HG02759 (cell line): ENCODE data around the gene DND1.
A peak's percentile ranks its signal among the peaks of the same experiment; 100 is the strongest.
"Not testable (repeated sequence)": the region's sequence is repeated elsewhere in the genome, so short reads cannot be mapped to it uniquely, and the experiment has no call there.

ENCODE experiments used
- ATAC-seq: cut with Tn5 transposase; IDR thresholded peaks from one replicate; pipeline ENCODE4 v1.9.1; 2021; ENCODE audit warnings: mild to moderate bottlenecking, moderate library complexity; ENCODE audit not compliant: unreplicated experiment

Gene DND1

DNA sequence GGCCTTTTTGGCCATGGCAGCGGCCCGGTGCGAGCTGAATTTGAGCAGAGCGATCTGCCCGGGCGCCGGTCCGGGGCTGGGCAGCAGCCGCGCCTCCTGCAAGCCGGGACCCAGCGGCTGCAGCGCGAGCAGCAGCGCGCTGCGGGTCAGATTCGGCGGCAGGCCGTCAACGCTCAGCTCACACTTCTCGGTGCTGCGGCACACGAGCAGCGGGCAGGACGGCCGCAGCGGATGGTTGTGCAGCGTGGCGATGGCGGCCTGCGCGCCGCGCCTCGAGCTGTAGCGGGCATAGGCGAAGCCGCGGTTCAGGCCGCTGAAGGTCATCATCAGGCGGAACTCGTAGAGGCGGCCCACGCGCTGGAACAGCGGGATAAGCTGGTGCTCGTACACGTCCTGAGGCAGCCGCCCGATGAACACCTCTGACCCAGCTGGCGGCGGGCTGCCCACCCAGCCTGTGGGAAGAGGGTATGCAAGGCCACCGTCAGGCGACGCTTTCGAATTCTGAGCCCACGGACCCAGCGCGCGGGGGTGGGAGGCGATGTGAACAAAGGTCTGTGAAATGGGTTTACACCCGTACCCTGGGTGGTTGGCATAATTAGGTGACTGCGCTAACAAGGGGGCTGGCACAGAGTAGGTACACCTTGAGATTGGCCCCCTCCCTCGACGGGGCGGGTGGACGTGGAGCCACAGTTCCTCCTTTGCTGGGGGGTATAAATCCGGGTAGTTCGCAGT, 755 bp downstream of the DND1 start:
- ATAC-seq: no peak

DNA sequence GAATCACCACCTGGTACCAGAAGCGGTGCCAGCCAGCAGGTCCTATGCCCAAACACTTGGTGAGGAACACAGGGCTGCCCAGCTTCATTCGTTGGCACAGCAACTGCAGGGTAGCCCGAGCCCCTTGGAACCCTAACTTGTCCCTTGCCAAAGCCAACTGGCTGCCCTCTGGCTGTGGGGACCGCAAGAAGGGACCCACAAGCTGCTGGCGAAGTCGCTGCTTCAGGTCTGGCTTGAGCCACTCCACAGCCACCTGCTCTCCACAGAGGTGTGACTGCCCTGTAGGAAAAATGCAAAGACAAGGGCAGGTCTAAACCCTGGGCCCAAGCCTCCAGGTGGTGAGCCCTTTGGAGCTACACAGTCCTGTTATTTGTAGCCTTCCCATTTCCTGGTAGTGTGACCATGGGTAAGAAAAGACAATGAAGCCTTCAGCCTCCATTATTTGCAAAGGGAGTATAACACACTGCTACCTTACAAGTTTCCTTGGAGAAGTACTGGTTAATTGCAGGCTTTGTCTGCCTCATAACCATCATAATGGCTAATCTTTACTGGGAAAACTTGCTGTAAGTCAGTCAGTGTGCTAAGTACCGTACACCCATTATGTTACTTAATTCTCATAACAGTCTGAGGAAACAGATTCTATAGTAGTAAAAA, 1.8 kb downstream of the DND1 start:
- no peak for ATAC-seq

DNA sequence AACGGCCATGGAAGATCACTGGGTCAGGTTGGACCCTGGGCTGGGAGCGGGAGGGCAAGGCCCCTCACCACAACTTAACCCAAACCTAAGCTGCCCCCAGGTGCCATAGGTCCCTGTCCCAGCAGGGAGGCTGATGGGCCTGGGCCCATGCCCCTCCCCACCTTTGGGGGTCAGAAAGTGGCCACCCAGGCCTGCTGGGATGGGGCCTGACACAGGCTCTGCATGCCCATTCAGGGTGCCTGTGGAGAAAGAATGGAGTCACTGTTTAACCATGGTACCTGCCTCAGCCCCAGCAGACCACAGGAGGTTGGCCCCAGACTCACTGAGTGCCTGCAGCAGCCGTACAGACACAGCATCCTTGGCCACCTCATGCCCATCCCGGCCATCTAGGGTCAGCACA, 2.3 kb downstream of the DND1 start:
- not testable (repeated sequence) for ATAC-seq

DNA sequence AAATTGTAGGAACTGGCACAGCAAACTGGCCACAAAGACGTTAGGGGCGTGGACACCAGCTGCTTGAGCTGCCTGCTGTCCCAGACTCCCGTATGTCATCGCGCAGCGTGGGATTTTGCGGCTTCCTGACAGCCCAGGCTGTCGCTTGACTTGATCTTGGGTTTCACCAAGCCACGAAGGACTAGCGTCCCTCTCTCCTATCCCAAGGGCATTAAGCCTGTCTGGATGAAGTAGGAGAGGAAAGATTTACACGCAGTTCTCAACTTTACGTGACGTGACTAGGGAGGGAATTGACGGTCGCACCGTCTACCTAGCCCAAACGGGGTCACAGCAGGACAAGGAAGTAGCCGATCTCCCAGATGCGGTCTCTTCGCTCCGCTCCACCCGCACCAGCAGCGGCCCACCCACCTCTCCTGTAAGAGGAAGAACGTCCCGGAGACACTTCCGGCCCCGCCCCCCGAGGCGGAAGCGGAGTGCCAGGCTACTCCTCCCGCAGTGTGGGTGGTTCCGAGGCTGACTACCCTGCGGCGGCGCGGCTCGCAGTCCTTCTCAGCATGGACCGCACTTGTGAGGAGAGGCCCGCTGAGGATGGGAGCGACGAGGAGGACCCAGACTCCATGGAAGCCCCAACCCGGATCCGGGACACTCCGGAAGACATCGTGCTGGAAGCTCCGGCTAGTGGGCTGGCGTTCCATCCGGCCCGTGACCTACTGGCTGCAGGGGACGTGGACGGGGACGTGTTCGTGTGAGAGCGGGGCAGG, 8.8 kb downstream of the DND1 start, which contains the start of gene WDR55:
WDR55 (plus strand) TSS at position 546 of the 761 bp plus-strand sequence; CDS start at position 555, 9 bp downstream.
- ATAC-seq: peak; percentile 99

DNA sequence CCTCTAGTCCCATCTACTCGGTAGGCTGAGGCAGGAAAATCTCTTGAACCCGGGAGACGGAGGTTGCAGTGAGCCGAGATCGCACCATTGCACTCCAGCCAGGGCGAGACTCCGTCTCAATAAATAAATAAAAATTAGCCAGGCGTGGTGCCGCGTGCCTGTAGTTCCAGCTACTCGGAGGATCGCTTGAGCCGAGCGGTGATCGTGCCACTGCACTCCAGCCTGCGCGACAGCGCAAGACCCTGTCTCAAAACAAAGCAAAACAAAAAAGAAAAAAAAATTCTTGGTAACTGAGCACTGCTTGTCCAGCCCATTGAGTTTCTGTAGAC, 9.4 kb downstream of the DND1 start:
- ATAC-seq: no peak

DNA sequence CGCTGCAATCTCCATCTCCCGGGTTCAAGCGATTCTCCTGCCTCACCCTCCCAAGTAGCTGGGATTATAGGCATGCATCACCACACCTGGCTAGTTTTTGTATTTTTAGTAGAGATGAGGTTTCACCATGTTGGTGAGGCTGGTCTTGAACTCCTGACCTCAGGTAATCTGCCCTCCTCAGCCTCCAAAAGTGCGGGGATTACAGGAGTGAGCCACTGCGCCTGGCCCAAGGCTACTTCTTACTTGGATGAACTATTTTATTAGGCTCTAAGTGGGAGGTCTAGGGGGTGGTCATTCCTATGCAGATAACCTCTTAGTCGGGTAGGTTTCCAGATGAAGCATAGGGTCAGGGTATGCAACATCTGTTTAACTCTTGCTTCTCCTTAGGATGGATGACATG, 13.0 kb downstream of the DND1 start:
- not testable (repeated sequence) for ATAC-seq

DNA sequence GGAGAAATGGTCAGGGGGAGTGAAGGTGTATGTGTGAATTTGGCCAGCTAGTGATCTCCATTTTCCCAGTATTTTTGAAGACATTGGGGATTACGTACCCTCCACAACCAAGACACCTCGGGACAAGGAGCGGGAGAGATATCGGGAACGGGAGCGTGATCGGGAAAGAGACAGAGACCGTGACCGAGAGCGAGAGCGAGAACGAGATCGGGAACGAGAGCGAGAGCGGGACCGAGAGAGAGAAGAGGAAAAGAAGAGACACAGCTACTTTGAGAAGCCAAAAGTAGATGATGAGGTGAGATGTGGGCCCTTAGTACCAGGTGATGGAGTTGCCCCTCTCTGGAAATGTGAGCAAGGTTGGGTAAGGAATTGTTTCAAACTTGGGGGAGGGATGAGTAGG, 14.5 kb downstream of the DND1 start:
- no peak for ATAC-seq

DNA sequence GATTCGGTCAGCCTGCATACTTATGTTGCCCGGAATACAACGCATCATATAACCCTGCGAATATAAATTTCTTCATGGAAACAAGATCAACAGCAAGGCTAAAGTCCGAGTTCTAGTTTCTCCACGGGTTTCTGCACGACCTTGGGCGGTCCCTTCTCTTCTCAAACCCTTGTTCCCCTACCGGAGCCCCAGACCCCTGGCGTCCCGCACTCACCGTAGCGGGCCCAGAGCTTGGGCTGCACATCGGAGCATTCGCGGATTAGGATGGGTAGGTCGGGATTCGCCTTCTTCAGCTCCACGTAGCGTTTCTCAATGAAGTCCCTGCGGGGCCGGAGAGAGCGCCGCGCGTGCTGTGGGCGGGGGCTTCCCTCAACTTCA, 26.3 kb downstream of the DND1 start:
- no peak for ATAC-seq

DNA sequence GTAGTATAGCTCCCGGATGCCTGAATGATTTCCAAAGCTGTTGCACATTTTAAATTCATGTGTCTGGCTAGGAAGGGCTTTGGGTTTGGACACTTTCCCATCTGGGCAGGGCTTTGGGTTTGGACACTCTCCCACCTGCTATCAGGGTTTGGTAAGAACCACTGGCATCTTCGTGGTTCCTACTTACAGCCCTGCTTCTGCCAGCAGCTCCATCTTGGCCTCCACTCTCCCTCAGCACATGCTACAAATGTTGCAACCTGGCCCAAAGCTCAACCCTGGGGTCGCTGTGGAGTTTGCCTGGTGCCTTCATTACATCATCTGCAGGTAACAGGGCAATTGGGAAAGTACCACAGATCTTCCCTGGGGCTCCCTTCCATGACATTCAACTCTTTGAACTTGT, 30.7 kb downstream of the DND1 start:
- ATAC-seq: no peak

DNA sequence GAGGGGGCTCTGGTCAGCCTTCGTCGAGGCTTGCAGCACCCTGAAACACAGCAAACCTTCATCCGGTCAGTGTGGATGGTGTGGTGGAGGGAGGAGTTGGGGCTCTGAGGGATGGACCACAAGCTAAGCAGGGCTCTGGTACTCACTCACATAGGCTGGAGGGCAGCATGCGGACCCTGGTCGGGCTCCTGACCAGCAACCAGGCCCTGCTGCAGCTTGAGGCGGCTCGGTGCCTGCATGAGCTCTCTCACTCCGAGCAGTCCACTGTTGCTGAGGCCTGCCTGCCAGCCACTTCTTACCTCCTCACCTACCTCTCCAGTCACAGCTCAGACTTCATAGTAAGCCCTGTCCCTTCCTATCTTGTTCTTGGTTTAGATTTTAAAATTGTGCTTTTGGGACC, 31.7 kb downstream of the DND1 start:
- ATAC-seq: no peak

DNA sequence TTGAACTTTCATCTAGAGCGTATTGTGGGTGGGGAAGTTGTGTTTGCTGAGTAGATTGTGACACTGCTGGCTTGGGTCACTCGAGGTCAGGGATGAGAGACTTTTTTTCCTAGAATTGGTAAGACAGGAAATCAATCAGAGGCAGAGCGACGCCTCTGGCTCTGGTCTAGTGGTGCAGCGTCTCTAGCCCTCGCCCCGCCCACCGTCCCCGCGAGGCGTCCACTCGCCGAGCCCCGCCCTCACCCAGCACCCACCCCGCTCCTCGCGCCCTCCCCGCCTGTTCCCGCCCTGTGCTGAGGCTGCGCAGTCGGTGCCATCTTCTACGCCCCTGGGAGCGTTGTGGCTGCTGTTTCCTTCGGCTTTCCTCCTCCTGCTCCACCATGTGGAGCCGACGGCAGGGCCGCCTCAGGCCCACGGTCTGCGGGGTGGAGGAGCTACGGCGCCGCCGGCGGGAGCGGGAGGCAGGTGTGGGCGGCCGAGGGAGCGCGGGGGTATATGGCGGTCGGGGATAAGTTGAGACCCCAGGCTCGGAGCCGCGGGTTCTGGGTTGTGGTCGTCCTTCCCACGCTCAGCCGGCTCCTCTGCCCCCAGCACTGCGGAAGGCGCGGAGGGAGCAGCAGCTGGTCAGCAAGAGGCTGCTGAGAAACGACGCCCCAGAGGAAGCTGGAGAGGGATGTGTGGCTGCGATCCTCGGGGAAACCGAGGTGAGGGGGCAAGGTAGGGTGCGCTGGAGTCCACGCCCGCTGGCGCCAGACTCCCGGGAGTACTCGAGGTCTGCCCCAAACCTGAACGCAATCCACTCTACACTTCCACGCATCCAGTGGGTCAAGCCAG, 34.0 kb downstream of the DND1 start, which contains the start of gene TMCO6:
TMCO6 (plus strand) TSS at position 304 of the 834 bp plus-strand sequence; CDS start at position 381, 77 bp downstream.
- peak; percentile 97 for ATAC-seq

DNA sequence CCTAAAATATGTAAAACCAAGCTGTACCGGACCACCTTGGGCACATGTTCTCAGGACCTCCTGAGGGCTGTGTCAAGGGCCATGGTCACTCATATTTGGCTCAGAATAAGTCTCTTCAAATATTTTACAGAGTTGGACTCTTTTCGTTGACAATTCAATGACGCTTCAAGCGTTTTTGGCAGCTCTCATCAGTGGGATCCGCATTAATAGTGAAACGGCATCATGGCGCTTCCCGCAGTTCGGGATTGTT, 34.6 kb downstream of the DND1 start:
- ATAC-seq: not testable (repeated sequence)

DNA sequence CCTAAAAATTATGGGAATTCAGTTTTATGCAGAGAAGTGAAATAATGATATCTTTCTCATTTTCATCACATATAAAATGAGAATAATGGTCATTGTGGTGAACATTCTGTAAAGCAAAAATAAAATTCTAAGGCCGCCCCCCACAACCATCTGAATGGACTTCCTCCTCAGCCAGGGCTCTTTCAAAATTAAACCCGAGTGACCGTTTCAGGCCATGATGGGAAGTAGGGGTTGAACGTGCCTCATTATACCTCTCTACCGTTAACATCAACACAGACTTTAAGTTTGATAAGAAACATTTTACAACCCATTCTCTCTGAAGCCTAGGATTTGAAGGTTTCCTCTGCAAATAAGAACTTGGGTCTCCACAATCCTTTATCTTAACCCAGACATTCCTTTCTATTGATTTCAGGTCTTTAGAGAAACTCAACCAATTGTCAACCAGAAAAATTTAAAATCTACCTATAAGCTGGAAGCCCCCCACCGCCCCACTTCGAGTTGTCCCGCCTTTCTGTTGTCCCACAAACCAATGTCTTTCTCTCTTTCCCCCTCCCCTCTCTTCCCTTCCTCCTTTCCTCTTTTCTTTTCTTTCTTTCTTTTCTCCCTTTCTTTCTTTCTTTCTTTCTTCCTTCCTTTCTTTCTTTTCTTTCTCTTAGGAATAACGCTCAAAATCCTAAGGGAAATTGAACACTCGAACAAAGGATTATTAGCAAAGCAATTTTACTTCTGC, 35.8 kb downstream of the DND1 start:
- no peak for ATAC-seq

DNA sequence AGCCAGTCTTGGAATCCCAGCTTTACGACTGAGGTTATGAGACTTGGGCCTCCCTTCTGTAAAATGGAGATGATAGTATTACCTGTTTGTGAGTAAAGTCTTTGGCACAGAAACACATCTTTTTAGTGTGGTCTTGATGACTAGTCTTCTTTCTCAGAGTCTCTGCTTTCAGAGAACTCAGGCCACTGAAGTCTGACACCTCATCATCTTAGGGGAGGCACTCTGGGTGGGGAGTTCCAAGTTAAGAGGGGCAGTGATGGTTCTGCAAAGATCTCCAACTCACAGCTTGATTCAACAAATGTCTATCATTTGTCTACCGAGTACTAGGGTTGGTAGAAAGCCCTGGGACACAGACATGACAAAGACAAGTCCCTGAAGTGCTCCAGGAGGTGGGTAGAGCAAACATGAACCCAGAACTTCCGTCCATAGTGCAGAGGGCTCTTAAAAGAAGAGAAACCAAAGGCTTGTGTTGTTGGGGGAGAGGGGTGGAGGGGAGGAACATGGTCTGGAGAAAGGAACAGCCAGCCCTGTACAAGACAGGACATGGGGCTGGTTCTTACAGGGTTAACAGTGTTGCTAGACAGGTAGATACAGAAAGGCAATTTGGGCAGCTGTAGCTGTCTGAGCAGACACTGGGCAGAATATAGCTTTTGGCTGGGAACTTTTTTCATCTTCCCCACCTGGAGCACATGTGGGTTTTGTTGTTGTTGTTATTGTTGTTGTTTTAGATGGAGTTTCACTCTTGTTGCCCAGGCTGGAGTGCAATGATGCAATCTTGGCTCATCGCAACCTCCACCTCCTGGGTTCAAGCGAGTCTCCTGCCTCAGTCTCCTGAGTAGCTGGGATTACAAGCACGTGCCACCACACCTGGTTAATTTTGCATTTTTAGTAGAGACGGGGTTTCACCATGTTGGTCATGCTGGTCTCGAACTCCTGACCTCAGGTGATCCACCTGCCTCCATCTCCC, 37.8 kb downstream of the DND1 start:
- ATAC-seq: no peak

DNA sequence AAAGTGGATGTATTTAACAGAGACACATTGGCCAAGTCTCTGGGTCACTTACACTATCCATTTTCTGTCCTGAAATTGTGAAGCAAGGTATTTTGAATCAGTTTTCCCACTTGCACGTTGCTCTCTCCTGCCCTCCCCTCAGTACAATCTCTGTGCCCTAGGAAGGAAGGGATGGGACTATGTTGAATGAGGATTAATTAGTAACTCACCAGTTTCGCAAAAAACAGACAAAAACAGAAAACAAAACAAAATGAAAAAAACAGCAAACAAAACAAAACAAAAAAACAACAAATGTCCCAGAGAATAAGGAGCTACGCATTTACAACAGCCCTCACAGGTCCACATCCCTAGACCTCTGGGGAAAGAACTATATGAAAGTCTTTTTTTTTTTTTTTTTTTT, 39.3 kb downstream of the DND1 start:
- no peak for ATAC-seq

DNA sequence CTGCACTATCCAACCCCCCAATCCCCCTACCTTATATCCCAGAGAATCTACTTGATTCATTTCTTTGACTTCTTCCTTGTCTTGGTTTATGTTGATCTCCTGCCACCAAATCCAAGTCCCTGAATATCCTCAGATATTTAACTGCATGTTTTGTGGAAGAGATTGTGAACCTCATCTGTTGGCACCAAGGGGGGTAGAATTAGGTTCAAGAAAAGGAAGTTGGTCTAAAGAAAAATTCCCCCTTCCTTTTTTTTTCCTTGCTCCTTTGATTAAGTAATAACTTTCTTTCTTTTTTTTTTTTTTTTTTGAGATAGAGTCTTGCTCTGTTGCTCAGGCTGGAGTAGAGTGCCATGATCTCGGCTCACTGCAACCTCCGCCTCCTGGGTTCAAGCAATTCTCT, 39.9 kb downstream of the DND1 start:
- no peak for ATAC-seq

DNA sequence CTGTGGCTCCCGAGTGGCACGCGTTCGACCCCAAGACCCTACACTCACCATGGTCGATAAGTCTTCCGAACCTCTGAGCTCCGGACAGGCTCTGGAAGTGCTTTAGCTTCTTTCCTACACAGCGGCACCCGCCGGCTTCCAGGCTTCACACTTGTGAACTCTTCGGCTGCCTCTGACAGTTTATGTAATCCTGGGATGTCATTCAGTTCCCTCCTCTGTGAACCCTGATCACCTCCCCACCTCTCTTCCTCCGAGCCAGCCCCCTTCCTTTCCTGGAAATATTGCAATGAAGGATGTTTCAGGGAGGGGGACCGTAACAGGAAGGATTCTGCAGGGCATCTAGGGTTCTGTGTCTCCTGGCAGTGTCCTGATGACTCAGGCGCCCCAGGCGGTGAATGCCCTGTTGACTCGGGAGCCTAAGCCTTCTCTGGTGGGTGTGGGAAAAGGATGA, 40.3 kb downstream of the DND1 start, which contains the start of gene CD14:
CD14 (minus strand) TSS at position 155 of the 451 bp plus-strand sequence; CDS start at position 51, 104 bp downstream.
- ATAC-seq: peak; percentile 10

DNA sequence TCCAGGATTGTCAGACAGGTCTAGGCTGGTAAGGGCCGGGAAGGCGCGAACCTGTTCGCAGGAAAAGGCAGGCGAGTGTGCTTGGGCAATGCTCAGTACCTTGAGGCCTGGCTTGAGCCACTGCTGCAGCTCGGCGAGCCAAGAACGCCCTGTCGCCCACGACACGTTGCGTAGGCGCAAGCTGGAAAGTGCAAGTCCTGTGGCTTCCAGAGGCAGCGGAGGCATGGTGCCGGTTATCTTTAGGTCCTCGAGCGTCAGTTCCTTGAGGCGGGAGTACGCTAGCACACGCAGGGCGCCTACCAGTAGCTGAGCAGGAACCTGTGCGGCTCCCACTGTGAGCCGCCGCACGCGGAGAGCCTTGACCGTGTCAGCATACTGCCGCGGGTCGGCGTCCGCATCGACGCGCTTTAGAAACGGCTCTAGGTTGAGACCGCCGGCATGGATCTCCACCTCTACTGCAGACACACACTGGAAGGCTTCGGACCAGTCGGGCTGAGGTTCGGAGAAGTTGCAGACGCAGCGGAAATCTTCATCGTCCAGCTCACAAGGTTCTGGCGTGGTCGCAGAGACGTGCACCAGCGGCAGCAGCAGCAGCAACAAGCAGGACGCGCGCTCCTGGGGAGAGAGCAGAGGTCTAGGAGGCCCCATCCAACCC, 40.9 kb downstream of the DND1 start:
- peak; percentile 61 for ATAC-seq
